Large intestine (tissue), 3 donors: Measurements from ENCODE around the gene PLXDC2. TPM values are rescaled to one million over a fixed set of nuclear protein-coding genes. Genes with fewer than 3 reads are reported as not detected.

Experiments
- DNase-seq, 2 donors: peaks; one replicate each; pipeline versions ENCODE4 v3.0.0 to v3.0.0-alpha.2; 2013
- H3K27ac ChIP-seq: one replicate; pipeline ENCODE4 v1.5.1; 2013; ENCODE audit warnings: low read length
- H3K27me3 ChIP-seq: 2 replicates; pipeline ENCODE4 v1.6.1; 2013; ENCODE audit warnings: low read length; ENCODE audit not compliant: control insufficient read depth, insufficient read depth
- H3K36me3 ChIP-seq: 2 replicates; pipeline ENCODE4 v1.6.1; 2013; ENCODE audit warnings: low read length; ENCODE audit not compliant: control insufficient read depth, insufficient read depth
- H3K4me1 ChIP-seq: one replicate; pipeline ENCODE4 v1.6.1; 2013; ENCODE audit warnings: low read length; ENCODE audit not compliant: control insufficient read depth, insufficient read depth
- H3K4me3 ChIP-seq: one replicate; pipeline ENCODE4 v1.5.1; 2013; ENCODE audit warnings: low read length
- H3K9me3 ChIP-seq: one replicate; pipeline ENCODE4 v1.6.1; 2013; ENCODE audit warnings: mild to moderate bottlenecking, low read depth, low read length, moderate library complexity; ENCODE audit not compliant: control insufficient read depth
- WGBS: methylation state at CpG from one replicate; pipeline ENCODE4 v1.1.5; 2013; ENCODE audit warnings: low lambda C conversion rate; ENCODE audit not compliant: insufficient coverage; 5-methylcytosine and 5-hydroxymethylcytosine counted together
- polyA plus RNA-seq: library from polyadenylated mRNA; unstranded; fragments of 120-200 nt; gene quantifications from one replicate; pipeline ENCODE4 v1.2.1, GENCODE V29; 2013

PLXDC2 gene
- polyA plus RNA-seq, 1 donor, result 19.0 TPM

- Histone ChIP-seq H3K27me3 (no peaks in the 10 kb centered on the region), H3K4me1 (no peaks in the 10 kb centered on the region), H3K4me3 (no peak overlapping the region), H3K9me3 (peaks cover 9% of the 10 kb centered on the region), H3K27ac (no peak overlapping the region), H3K36me3 (no peaks in the 10 kb centered on the region)
- WGBS, result 90% methylated on average over 2 of the region's 2 CpGs
- no peak for DNase-seq
These were observed 316.6 kb downstream of the PLXDC2 start for GRCh38 chr10:20132816-20133215.

- H3K4me1 ChIP-seq, result no peaks in the 10 kb centered on the region
- no peak overlapping the region for H3K27ac ChIP-seq
- no peaks in the 10 kb centered on the region for H3K36me3 ChIP-seq
- H3K9me3 ChIP-seq, result peaks cover 9% of the 10 kb centered on the region
- H3K27me3 ChIP-seq, result no peaks in the 10 kb centered on the region
- 100% methylated on average over 2 of the region's 2 CpGs for WGBS
- DNase-seq, result no peak
- no peak overlapping the region for H3K4me3 ChIP-seq
These were observed 317.5 kb downstream of the PLXDC2 start for GRCh38 chr10:20133669-20134189.

GRCh38 chr10:20142311-20142710 lies 326.1 kb downstream of the PLXDC2 start:
- Histone ChIP-seq H3K36me3 (no peaks in the 10 kb centered on the region), H3K27ac (no peak overlapping the region), H3K4me1 (no peaks in the 10 kb centered on the region), H3K9me3 (no peaks in the 10 kb centered on the region), H3K27me3 (no peaks in the 10 kb centered on the region), H3K4me3 (no peak overlapping the region)
- no peak for DNase-seq

- Histone ChIP-seq H3K9me3 (no peaks in the 10 kb centered on the region), H3K4me1 (no peaks in the 10 kb centered on the region), H3K4me3 (no peak overlapping the region), H3K27me3 (no peaks in the 10 kb centered on the region), H3K27ac (no peak overlapping the region), H3K36me3 (peaks cover 3% of the 10 kb centered on the region)
- WGBS, result no CpG with 5 or more reads among the region's 1 CpG
- DNase-seq, result peak in 1 of 2 donors; percentile 2
These were observed 328.0 kb downstream of the PLXDC2 start for GRCh38 chr10:20144268-20144667.

GRCh38 chr10:20146004-20146403 lies 329.8 kb downstream of the PLXDC2 start:
- DNase-seq, result no peak
- WGBS, result 100% methylated on average over 1 of the region's 2 CpGs
- Histone ChIP-seq H3K4me3 (no peak overlapping the region), H3K27me3 (no peaks in the 10 kb centered on the region), H3K27ac (no peak overlapping the region), H3K4me1 (no peaks in the 10 kb centered on the region), H3K36me3 (peaks cover 3% of the 10 kb centered on the region), H3K9me3 (no peaks in the 10 kb centered on the region)

GRCh38 chr10:20147684-20148083 lies 331.5 kb downstream of the PLXDC2 start:
- no peak for DNase-seq
- no peaks in the 10 kb centered on the region for H3K27me3 ChIP-seq
- H3K4me3 ChIP-seq, result no peak overlapping the region
- no peaks in the 10 kb centered on the region for H3K9me3 ChIP-seq
- no peaks in the 10 kb centered on the region for H3K4me1 ChIP-seq
- no peak overlapping the region for H3K27ac ChIP-seq
- H3K36me3 ChIP-seq, result peaks cover 3% of the 10 kb centered on the region
- WGBS, result no CpG with 5 or more reads among the region's 2 CpGs

- H3K27ac ChIP-seq, result no peak overlapping the region
- H3K9me3 ChIP-seq, result no peaks in the 10 kb centered on the region
- H3K36me3 ChIP-seq, result no peaks in the 10 kb centered on the region
- WGBS, result 60% methylated on average over 1 of the region's 2 CpGs
- H3K4me1 ChIP-seq, result no peaks in the 10 kb centered on the region
- no peaks in the 10 kb centered on the region for H3K27me3 ChIP-seq
- no peak for DNase-seq
- no peak overlapping the region for H3K4me3 ChIP-seq
These were observed 340.3 kb downstream of the PLXDC2 start for GRCh38 chr10:20156511-20156910.

- H3K27ac ChIP-seq, result no peak overlapping the region
- no peaks in the 10 kb centered on the region for H3K9me3 ChIP-seq
- DNase-seq, result no peak
- no peaks in the 10 kb centered on the region for H3K36me3 ChIP-seq
- no peak overlapping the region for H3K4me3 ChIP-seq
- H3K27me3 ChIP-seq, result no peaks in the 10 kb centered on the region
- no peaks in the 10 kb centered on the region for H3K4me1 ChIP-seq
- 80% methylated on average over 1 of the region's 1 CpG for WGBS
These were observed 341.1 kb downstream of the PLXDC2 start for GRCh38 chr10:20157314-20157713.

- H3K4me1 ChIP-seq, result no peaks in the 10 kb centered on the region
- H3K27me3 ChIP-seq, result no peaks in the 10 kb centered on the region
- no peaks in the 10 kb centered on the region for H3K9me3 ChIP-seq
These were observed 341.9 kb downstream of the PLXDC2 start for GRCh38 chr10:20158086-20158485.

GRCh38 chr10:20162123-20162522 lies 345.9 kb downstream of the PLXDC2 start:
- H3K4me1 ChIP-seq, result no peaks in the 10 kb centered on the region
- no peaks in the 10 kb centered on the region for H3K27me3 ChIP-seq
- H3K27ac ChIP-seq, result no peak overlapping the region
- no peak overlapping the region for H3K4me3 ChIP-seq
- no peak for DNase-seq
- H3K9me3 ChIP-seq, result no peaks in the 10 kb centered on the region
- peaks cover 10% of the 10 kb centered on the region for H3K36me3 ChIP-seq

More at GRCh38 chr10:20158086-20158485, 341.9 kb downstream of the PLXDC2 start:
- H3K27ac ChIP-seq, result no peak overlapping the region
- no peaks in the 10 kb centered on the region for H3K36me3 ChIP-seq
- 100% methylated on average over 1 of the region's 4 CpGs for WGBS
- no peak overlapping the region for H3K4me3 ChIP-seq
- DNase-seq, result no peak

- H3K27me3 ChIP-seq, result no peaks in the 10 kb centered on the region
- no peak overlapping the region for H3K27ac ChIP-seq
- 90% methylated on average over 2 of the region's 5 CpGs for WGBS
- no peak for DNase-seq
- H3K4me1 ChIP-seq, result no peaks in the 10 kb centered on the region
- H3K9me3 ChIP-seq, result no peaks in the 10 kb centered on the region
- no peak overlapping the region for H3K4me3 ChIP-seq
- H3K36me3 ChIP-seq, result peaks cover 10% of the 10 kb centered on the region
These were observed 350.0 kb downstream of the PLXDC2 start for GRCh38 chr10:20166096-20166675.
